Skeletal muscle satellite cell (primary cell): ENCODE data around the gene RTN4.

Source experiments
- H3K27me3 ChIP-seq: 2 replicates; pipeline ENCODE4 v1.7.0; 2013; ENCODE audit warnings: low read length; ENCODE audit not compliant: control insufficient read depth, insufficient read depth
- H3K36me3 ChIP-seq: 2 replicates; pipeline ENCODE4 v1.7.0; 2013; ENCODE audit warnings: mild to moderate bottlenecking, control low read depth, low read length; ENCODE audit not compliant: insufficient read depth
- H3K4me1 ChIP-seq: 2 replicates; pipeline ENCODE4 v1.7.0; 2013; ENCODE audit warnings: low read length; ENCODE audit not compliant: control insufficient read depth, insufficient read depth
- H3K4me2 ChIP-seq: 2 replicates; pipeline ENCODE4 v1.7.0; 2013; ENCODE audit warnings: mild to moderate bottlenecking, low read length
- H3K4me3 ChIP-seq: 2 replicates; pipeline ENCODE4 v1.7.0; 2013; ENCODE audit warnings: low read length
- H3K9ac ChIP-seq: 2 replicates; pipeline ENCODE4 v1.7.0; 2013; ENCODE audit warnings: mild to moderate bottlenecking, low read depth, low read length, moderate library complexity
- H3K9me3 ChIP-seq: replicated peaks from 2 replicates; pipeline ENCODE4 v1.7.0; 2013; ENCODE audit warnings: mild to moderate bottlenecking, control low read depth, low read length

Gene RTN4

GRCh38 chr2:54942373-54942772 is 107.9 kb downstream of the RTN4 start:
- H3K4me3 ChIP-seq: no peak overlapping the region
- no peaks in the 10 kb centered on the region for H3K36me3 ChIP-seq
- H3K9me3 ChIP-seq: no peaks in the 10 kb centered on the region
- peaks cover 15% of the 10 kb centered on the region for H3K4me1 ChIP-seq
- H3K27me3 ChIP-seq: no peaks in the 10 kb centered on the region
- H3K4me2 ChIP-seq: no peak overlapping the region
- H3K9ac ChIP-seq: no peak overlapping the region

- Histone ChIP-seq H3K9ac (no peak overlapping the region), H3K4me1 (peaks cover 13% of the 10 kb centered on the region), H3K4me2 (no peak overlapping the region), H3K36me3 (no peaks in the 10 kb centered on the region), H3K4me3 (no peak overlapping the region), H3K27me3 (no peaks in the 10 kb centered on the region), H3K9me3 (no peaks in the 10 kb centered on the region)
These were observed 108.8 kb downstream of the RTN4 start for GRCh38 chr2:54941248-54941984.

DNA sequence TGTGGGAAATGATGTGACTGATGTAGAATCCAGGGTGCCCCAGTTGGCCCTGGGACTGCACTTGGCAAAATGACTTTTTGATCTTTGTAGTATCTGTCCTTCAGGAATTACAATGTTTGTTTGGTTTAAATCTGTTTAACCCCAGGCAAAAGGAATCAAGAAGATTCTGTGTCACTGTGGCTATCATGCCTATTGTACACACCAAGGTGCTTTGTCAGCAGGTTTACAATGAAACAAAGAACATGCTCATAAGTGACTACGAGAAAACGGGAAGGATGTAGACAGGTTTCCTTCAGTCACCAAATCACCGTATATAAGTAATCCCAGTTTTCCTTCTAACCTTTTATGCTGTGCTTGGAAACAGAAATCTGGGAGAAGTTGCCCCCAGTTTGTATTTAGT is 109.5 kb downstream of the RTN4 start:
- Histone ChIP-seq H3K9ac (no peak overlapping the region), H3K4me3 (no peak overlapping the region), H3K9me3 (no peaks in the 10 kb centered on the region), H3K4me2 (no peak overlapping the region), H3K27me3 (no peaks in the 10 kb centered on the region), H3K36me3 (no peaks in the 10 kb centered on the region), H3K4me1 (peaks cover 6% of the 10 kb centered on the region)

GRCh38 chr2:54939446-54940118 is 110.7 kb downstream of the RTN4 start:
- no peak overlapping the region for H3K4me3 ChIP-seq
- H3K4me2 ChIP-seq: no peak overlapping the region
- H3K4me1 ChIP-seq: no peaks in the 10 kb centered on the region
- H3K36me3 ChIP-seq: no peaks in the 10 kb centered on the region
- no peaks in the 10 kb centered on the region for H3K9me3 ChIP-seq
- no peak overlapping the region for H3K9ac ChIP-seq
- H3K27me3 ChIP-seq: no peaks in the 10 kb centered on the region

DNA sequence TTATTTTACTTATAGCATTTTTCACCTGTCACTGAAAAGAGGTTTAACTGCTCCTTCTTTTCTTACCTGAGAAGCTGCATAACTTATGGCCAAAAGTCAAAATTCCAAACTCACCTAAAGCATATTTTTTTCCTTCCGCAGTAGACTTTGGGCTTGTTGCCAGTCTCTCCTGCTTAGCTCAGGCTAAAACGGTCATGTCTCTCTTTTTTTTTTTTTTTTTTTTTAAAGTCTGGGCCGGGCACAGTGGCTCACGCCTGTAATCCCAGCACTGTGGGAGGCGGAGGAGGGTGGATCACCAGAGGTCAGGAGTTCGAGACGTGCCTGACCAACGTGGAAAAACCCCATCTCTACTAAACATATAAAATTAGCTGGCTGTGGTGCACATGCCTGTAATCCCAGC is 113.5 kb downstream of the RTN4 start:
- Histone ChIP-seq H3K4me3 (no peak overlapping the region), H3K9ac (no peak overlapping the region), H3K4me2 (no peak overlapping the region), H3K4me1 (no peaks in the 10 kb centered on the region), H3K27me3 (no peaks in the 10 kb centered on the region), H3K9me3 (no peaks in the 10 kb centered on the region), H3K36me3 (no peaks in the 10 kb centered on the region)

GRCh38 chr2:54935389-54935788 is 114.9 kb downstream of the RTN4 start:
- H3K36me3 ChIP-seq: no peaks in the 10 kb centered on the region

DNA sequence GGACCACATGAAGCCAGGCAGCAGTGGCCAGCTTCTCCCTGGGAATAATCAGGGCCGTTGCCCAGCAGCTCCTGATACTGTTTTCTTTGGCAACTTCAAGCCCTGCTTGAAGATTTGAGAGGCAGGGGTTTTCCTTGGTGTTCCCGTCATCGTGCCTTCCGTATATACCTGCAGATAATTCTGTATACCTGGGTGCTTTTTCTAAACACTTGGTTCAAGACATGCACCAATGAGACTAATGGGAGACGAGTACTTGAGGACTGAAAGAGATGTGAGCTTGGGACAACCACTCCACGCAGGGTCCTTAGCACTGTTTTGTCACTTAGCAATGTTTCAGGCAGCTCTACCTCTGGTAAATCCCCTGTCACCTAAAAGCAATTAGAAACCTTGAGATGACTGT is 118.8 kb downstream of the RTN4 start:
- Histone ChIP-seq H3K4me2 (no peak overlapping the region), H3K27me3 (no peaks in the 10 kb centered on the region), H3K36me3 (no peaks in the 10 kb centered on the region), H3K9ac (no peak overlapping the region), H3K4me1 (no peaks in the 10 kb centered on the region), H3K9me3 (no peaks in the 10 kb centered on the region), H3K4me3 (no peak overlapping the region)

More at GRCh38 chr2:54935389-54935788, 114.9 kb downstream of the RTN4 start:
- Histone ChIP-seq H3K27me3 (no peaks in the 10 kb centered on the region), H3K4me1 (no peaks in the 10 kb centered on the region), H3K9me3 (no peaks in the 10 kb centered on the region), H3K4me3 (no peak overlapping the region), H3K4me2 (no peak overlapping the region), H3K9ac (no peak overlapping the region)

GRCh38 chr2:54928719-54929118 is 121.5 kb downstream of the RTN4 start:
- no peak overlapping the region for H3K4me3 ChIP-seq
- peaks cover 5% of the 10 kb centered on the region for H3K4me1 ChIP-seq
- H3K36me3 ChIP-seq: no peaks in the 10 kb centered on the region
- no peaks in the 10 kb centered on the region for H3K9me3 ChIP-seq
- H3K27me3 ChIP-seq: no peaks in the 10 kb centered on the region
- H3K4me2 ChIP-seq: no peak overlapping the region
- H3K9ac ChIP-seq: no peak overlapping the region

- no peaks in the 10 kb centered on the region for H3K36me3 ChIP-seq
- H3K9me3 ChIP-seq: no peaks in the 10 kb centered on the region
- H3K4me3 ChIP-seq: no peak overlapping the region
- H3K4me2 ChIP-seq: no peak overlapping the region
- peaks cover 6% of the 10 kb centered on the region for H3K4me1 ChIP-seq
- H3K9ac ChIP-seq: no peak overlapping the region
- H3K27me3 ChIP-seq: no peaks in the 10 kb centered on the region
These were observed 122.3 kb downstream of the RTN4 start for GRCh38 chr2:54927751-54928615.

DNA sequence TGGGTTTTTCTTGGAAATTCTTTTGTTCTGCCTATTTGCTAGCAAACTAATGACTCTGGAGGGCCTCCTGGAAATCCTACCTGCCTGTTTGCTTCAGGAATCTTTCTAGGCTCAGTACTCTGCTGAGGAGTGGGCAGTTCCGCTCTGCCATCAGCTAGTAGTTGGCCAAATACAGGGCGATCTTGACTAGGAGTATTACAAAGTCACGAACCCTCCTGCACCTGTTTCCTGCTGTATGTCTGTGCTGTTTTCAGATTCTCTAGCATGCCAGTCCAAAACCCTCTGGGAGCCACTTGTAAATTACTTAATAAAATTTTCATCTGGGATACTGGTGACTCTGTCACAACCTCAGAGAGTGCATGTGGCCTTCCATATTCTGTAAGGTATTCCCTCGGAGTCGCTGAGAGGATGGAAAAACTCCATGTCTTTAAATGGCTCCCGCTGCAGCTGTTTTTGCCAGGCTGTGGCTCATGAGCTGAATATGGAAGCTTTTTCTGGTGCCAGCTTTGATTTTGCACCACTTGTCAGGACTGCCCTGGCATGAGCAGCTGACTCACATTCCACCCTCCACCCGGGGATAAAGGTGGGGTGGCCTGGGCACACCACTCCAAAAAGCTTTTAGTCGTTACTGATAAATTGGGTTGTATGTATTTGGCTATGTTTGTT is 123.0 kb downstream of the RTN4 start:
- H3K36me3 ChIP-seq: no peaks in the 10 kb centered on the region
- no peaks in the 10 kb centered on the region for H3K27me3 ChIP-seq
- H3K9me3 ChIP-seq: no peaks in the 10 kb centered on the region
- no peak overlapping the region for H3K4me2 ChIP-seq
- peaks cover 6% of the 10 kb centered on the region for H3K4me1 ChIP-seq
- no peak overlapping the region for H3K4me3 ChIP-seq
- H3K9ac ChIP-seq: no peak overlapping the region

- Histone ChIP-seq H3K9ac (no peak overlapping the region), H3K4me3 (no peak overlapping the region), H3K36me3 (no peaks in the 10 kb centered on the region), H3K4me2 (no peak overlapping the region), H3K9me3 (peaks cover 8% of the 10 kb centered on the region), H3K4me1 (peaks cover 6% of the 10 kb centered on the region), H3K27me3 (no peaks in the 10 kb centered on the region)
These were observed 125.2 kb downstream of the RTN4 start for GRCh38 chr2:54925022-54925421.
